HG03196 (cell line): Measurements from ENCODE around the gene MFSD12.
"Not testable (repeated sequence)": the region's sequence is repeated elsewhere in the genome, so short reads cannot be mapped to it uniquely, and the experiment has no call there.

Experiments used
- ATAC-seq: cut with Tn5 transposase; IDR thresholded peaks from one replicate; pipeline ENCODE4 v1.9.1; 2021; ENCODE audit not compliant: unreplicated experiment

Gene MFSD12

GRCh38 chr19:3585301-3586126 is 28.1 kb upstream of the MFSD12 start, which contains the start of gene GIPC3:
Gene GIPC3 (plus strand): TSS chr19:3585478. CDS start chr19:3585598, 120 bp downstream.
- ATAC-seq, result no peak

- not testable (repeated sequence) for ATAC-seq
These were observed 26.8 kb upstream of the MFSD12 start for GRCh38 chr19:3584036-3584802.

GRCh38 chr19:3581792-3582191 is 24.4 kb upstream of the MFSD12 start:
- not testable (repeated sequence) for ATAC-seq

GRCh38 chr19:3580156-3580934 is 23.0 kb upstream of the MFSD12 start:
- ATAC-seq, result no peak

- no peak for ATAC-seq
These were observed 21.0 kb upstream of the MFSD12 start for GRCh38 chr19:3578390-3578789.

- no peak for ATAC-seq
These were observed 20.4 kb upstream of the MFSD12 start for GRCh38 chr19:3577723-3578344.

- ATAC-seq, result no peak
These were observed 19.5 kb upstream of the MFSD12 start for GRCh38 chr19:3576696-3577443.

GRCh38 chr19:3575949-3576673 is 18.7 kb upstream of the MFSD12 start:
- no peak for ATAC-seq

GRCh38 chr19:3575260-3575741 is 17.9 kb upstream of the MFSD12 start:
- no peak for ATAC-seq

GRCh38 chr19:3573858-3574637 is 16.7 kb upstream of the MFSD12 start:
- ATAC-seq, result no peak

GRCh38 chr19:3573162-3573857 is 15.9 kb upstream of the MFSD12 start:
- peak; percentile 12 for ATAC-seq

GRCh38 chr19:3572855-3573161 is 15.4 kb upstream of the MFSD12 start, which contains the start of gene HMG20B:
Gene HMG20B (plus strand): TSS chr19:3572944. CDS start chr19:3573310, 366 bp downstream.
- ATAC-seq, result no peak

GRCh38 chr19:3572132-3572854 is 14.9 kb upstream of the MFSD12 start:
- ATAC-seq, result peak; percentile 94

GRCh38 chr19:3570606-3571011 is 13.2 kb upstream of the MFSD12 start:
- ATAC-seq, result no peak

- not testable (repeated sequence) for ATAC-seq
These were observed 12.7 kb upstream of the MFSD12 start for GRCh38 chr19:3570042-3570441.

- ATAC-seq, result no peak
These were observed 7.8 kb upstream of the MFSD12 start for GRCh38 chr19:3565139-3565538.
